Measurements from ENCODE around the gene PDIA5. TPM values are rescaled to one million over a fixed set of nuclear protein-coding genes. Genes with fewer than 3 reads are reported as not detected.
"Not testable (repeated sequence)": the region's sequence is repeated elsewhere in the genome, so short reads cannot be mapped to it uniquely, and the experiment has no call there.

Gene PDIA5
- total and polyA plus RNA-seq, 11 donors: 3.3 to 16.3 (median 6.4) TPM

GRCh38 chr3:123150449-123151215, 83.8 kb downstream of the PDIA5 start:
- ATAC-seq (no peak), DNase-seq (no peak)
- TF ChIP-seq POLR2A (IDR thresholded peaks at IDR 0.05) (no peak), CTCF (IDR thresholded peaks at IDR 0.05) (no peak)
- Histone ChIP-seq H3K36me3 (peaks cover 0 to 84% (median 46%) of the 10 kb centered on the region in 9 donors), H3K4me1 (peaks cover 0 to 22% (median 0%) of the 10 kb centered on the region in 12 donors), H3K9me3 (no peaks in the 10 kb centered on the region), H3K4me3 (no peak overlapping the region), H3K27ac (peak overlapping the region in 2 of 12 donors; percentile 15 to 25), H3K27me3 (no peaks in the 10 kb centered on the region)
- intact Hi-C loops (cut with DNase I): no loop called here
- WGBS, 4 donors: 88 to 90% (median 89%) methylated on average over 15 of the region's 15 CpGs

GRCh38 chr3:123151251-123151705, 84.5 kb downstream of the PDIA5 start:
- DNase-seq (no peak), ATAC-seq (peak in 2 of 4 donors; percentile 38 to 57)
- Histone ChIP-seq H3K9me3 (no peaks in the 10 kb centered on the region), H3K36me3 (peaks cover 0 to 84% (median 42%) of the 10 kb centered on the region in 9 donors), H3K4me3 (no peak overlapping the region), H3K4me1 (peaks cover 0 to 22% (median 0%) of the 10 kb centered on the region in 12 donors), H3K27ac (peak overlapping the region in 2 of 12 donors; percentile 15 to 25), H3K27me3 (no peaks in the 10 kb centered on the region)
- no peak for TF ChIP-seq CTCF (IDR thresholded peaks at IDR 0.05)
- TF ChIP-seq POLR2A (IDR thresholded peaks at IDR 0.05): no peak
- intact Hi-C loops (cut with DNase I): no loop called here
- WGBS, 4 donors: 68 to 73% (median 70%) methylated on average over 6 to 7 of the region's 7 CpGs

GRCh38 chr3:123151853-123152420, 85.1 kb downstream of the PDIA5 start:
- DNase-seq; intact Hi-C loops (cut with DNase I); ATAC-seq; H3K4me3 ChIP-seq; H3K27me3 ChIP-seq; H3K9me3 ChIP-seq: not testable (repeated sequence)
- Histone ChIP-seq H3K4me1 (peaks cover 0 to 22% (median 0%) of the 10 kb centered on the region in 12 donors), H3K27ac (peak overlapping the region in 1 of 12 donors; percentile 46), H3K36me3 (peaks cover 0 to 78% (median 43%) of the 10 kb centered on the region in 9 donors)
- WGBS, 4 donors: 63 to 92% (median 75%) methylated on average over 3 of the region's 3 CpGs

GRCh38 chr3:123152687-123153086, 85.9 kb downstream of the PDIA5 start:
- Histone ChIP-seq H3K4me3 (no peak overlapping the region), H3K9me3 (no peaks in the 10 kb centered on the region), H3K27me3 (no peaks in the 10 kb centered on the region), H3K4me1 (peaks cover 0 to 22% (median 4%) of the 10 kb centered on the region in 12 donors), H3K36me3 (peaks cover 0 to 70% (median 36%) of the 10 kb centered on the region in 9 donors), H3K27ac (peak overlapping the region in 1 of 12 donors; percentile 75)
- WGBS, 4 donors: 93 to 99% (median 96%) methylated on average over 3 of the region's 3 CpGs
- intact Hi-C loops (cut with DNase I): no loop called here
- ATAC-seq (peak in 2 of 4 donors; percentile 14 to 17), DNase-seq (no peak)
- no peak for TF ChIP-seq POLR2A (IDR thresholded peaks at IDR 0.05)
- no peak for TF ChIP-seq CTCF (IDR thresholded peaks at IDR 0.05)

All from heart left ventricle (tissue), 16 donors.